ENCODE measurements around the gene DFFB. TPM values are rescaled to one million over a fixed set of nuclear protein-coding genes. Genes with fewer than 3 reads are reported as not detected.

Gene DFFB
- total RNA-seq, 1 donor from 2014 or later: 15.0 TPM

- H3K4me1 Mint-ChIP-seq: no peaks in the 10 kb centered on the region
- H3K36me3 Mint-ChIP-seq (ENCODE audit: low read depth): peaks cover 21% of the 10 kb centered on the region
- H3K4me3 Mint-ChIP-seq: no peak overlapping the region
- no peaks in the 10 kb centered on the region for H3K27me3 Mint-ChIP-seq
- DNase-seq: no peak
- H3K9me3 Mint-ChIP-seq: no peaks in the 10 kb centered on the region
- intact Hi-C loops (cut with micrococcal nuclease): no loop called here
- H3K27ac Mint-ChIP-seq: no peak overlapping the region
Observed at GRCh38 chr1:3821004-3821403, 36.3 kb upstream of the DFFB start.

- H3K4me1 Mint-ChIP-seq: no peaks in the 10 kb centered on the region
- no peaks in the 10 kb centered on the region for H3K27me3 Mint-ChIP-seq
- H3K4me3 Mint-ChIP-seq: no peak overlapping the region
- intact Hi-C loops (cut with micrococcal nuclease): no loop called here
- no peak overlapping the region for H3K27ac Mint-ChIP-seq
- H3K36me3 Mint-ChIP-seq (ENCODE audit: low read depth): peaks cover 22% of the 10 kb centered on the region
- H3K9me3 Mint-ChIP-seq: no peaks in the 10 kb centered on the region
- no peak for DNase-seq
Observed at GRCh38 chr1:3821447-3821846, 35.8 kb upstream of the DFFB start.

GRCh38 chr1:3821908-3822307 is 35.4 kb upstream of the DFFB start:
- Mint-ChIP-seq H3K27ac (no peak overlapping the region), H3K27me3 (no peaks in the 10 kb centered on the region), H3K9me3 (no peaks in the 10 kb centered on the region), H3K36me3 (ENCODE audit: low read depth) (peaks cover 23% of the 10 kb centered on the region), H3K4me3 (no peak overlapping the region), H3K4me1 (no peaks in the 10 kb centered on the region)
- intact Hi-C loops (cut with micrococcal nuclease): no loop called here
- DNase-seq: no peak

- H3K27ac Mint-ChIP-seq: no peak overlapping the region
- no peak overlapping the region for H3K4me3 Mint-ChIP-seq
- H3K9me3 Mint-ChIP-seq: no peaks in the 10 kb centered on the region
Observed at GRCh38 chr1:3822421-3822820, 34.9 kb upstream of the DFFB start.

GRCh38 chr1:3824650-3825049 is 32.6 kb upstream of the DFFB start:
- peaks cover 31% of the 10 kb centered on the region for H3K36me3 Mint-ChIP-seq (ENCODE audit: low read depth)
- H3K27ac Mint-ChIP-seq: no peak overlapping the region
- H3K9me3 Mint-ChIP-seq: no peaks in the 10 kb centered on the region
- H3K4me3 Mint-ChIP-seq: no peak overlapping the region
- DNase-seq: no peak
- intact Hi-C loops (cut with micrococcal nuclease): no loop called here
- no peaks in the 10 kb centered on the region for H3K4me1 Mint-ChIP-seq
- no peaks in the 10 kb centered on the region for H3K27me3 Mint-ChIP-seq

More at GRCh38 chr1:3822421-3822820, 34.9 kb upstream of the DFFB start:
- intact Hi-C loops (cut with micrococcal nuclease): no loop called here
- no peak for DNase-seq
- Mint-ChIP-seq H3K4me1 (no peaks in the 10 kb centered on the region), H3K36me3 (ENCODE audit: low read depth) (peaks cover 23% of the 10 kb centered on the region), H3K27me3 (no peaks in the 10 kb centered on the region)

- peaks cover 33% of the 10 kb centered on the region for H3K36me3 Mint-ChIP-seq (ENCODE audit: low read depth)
Observed at GRCh38 chr1:3825356-3825755, 31.9 kb upstream of the DFFB start.

GRCh38 chr1:3827813-3828307 is 29.4 kb upstream of the DFFB start:
- H3K36me3 Mint-ChIP-seq (ENCODE audit: low read depth): peaks cover 38% of the 10 kb centered on the region
- no peak for DNase-seq

More at GRCh38 chr1:3825356-3825755, 31.9 kb upstream of the DFFB start:
- no peak overlapping the region for H3K4me3 Mint-ChIP-seq
- no peaks in the 10 kb centered on the region for H3K27me3 Mint-ChIP-seq
- no peaks in the 10 kb centered on the region for H3K9me3 Mint-ChIP-seq
- no peak for DNase-seq
- no peak overlapping the region for H3K27ac Mint-ChIP-seq
- intact Hi-C loops (cut with micrococcal nuclease): no loop called here
- H3K4me1 Mint-ChIP-seq: no peaks in the 10 kb centered on the region

GRCh38 chr1:3828391-3828790 is 28.9 kb upstream of the DFFB start:
- Mint-ChIP-seq H3K27me3 (no peaks in the 10 kb centered on the region), H3K27ac (no peak overlapping the region)
- DNase-seq: no peak

More at GRCh38 chr1:3827813-3828307, 29.4 kb upstream of the DFFB start:
- H3K27me3 Mint-ChIP-seq: no peaks in the 10 kb centered on the region
- intact Hi-C loops (cut with micrococcal nuclease): no loop called here
- H3K9me3 Mint-ChIP-seq: no peaks in the 10 kb centered on the region
- no peak overlapping the region for H3K4me3 Mint-ChIP-seq
- no peaks in the 10 kb centered on the region for H3K4me1 Mint-ChIP-seq
- H3K27ac Mint-ChIP-seq: no peak overlapping the region

GRCh38 chr1:3831689-3832088 is 25.6 kb upstream of the DFFB start:
- DNase-seq: no peak
- Mint-ChIP-seq H3K36me3 (ENCODE audit: low read depth) (peaks cover 49% of the 10 kb centered on the region), H3K9me3 (no peaks in the 10 kb centered on the region), H3K4me3 (no peak overlapping the region), H3K4me1 (no peaks in the 10 kb centered on the region), H3K27ac (no peak overlapping the region), H3K27me3 (no peaks in the 10 kb centered on the region)
- intact Hi-C loops (cut with micrococcal nuclease): no loop called here

More at GRCh38 chr1:3828391-3828790, 28.9 kb upstream of the DFFB start:
- intact Hi-C loops (cut with micrococcal nuclease): no loop called here
- Mint-ChIP-seq H3K36me3 (ENCODE audit: low read depth) (peaks cover 41% of the 10 kb centered on the region), H3K4me3 (no peak overlapping the region), H3K4me1 (no peaks in the 10 kb centered on the region), H3K9me3 (no peaks in the 10 kb centered on the region)

GRCh38 chr1:3834701-3835100 is 22.6 kb upstream of the DFFB start:
- Mint-ChIP-seq H3K4me3 (no peak overlapping the region), H3K27ac (no peak overlapping the region), H3K27me3 (no peaks in the 10 kb centered on the region), H3K36me3 (ENCODE audit: low read depth) (peaks cover 68% of the 10 kb centered on the region), H3K4me1 (no peaks in the 10 kb centered on the region), H3K9me3 (no peaks in the 10 kb centered on the region)
- intact Hi-C loops (cut with micrococcal nuclease): no loop called here
- no peak for DNase-seq

GRCh38 chr1:3836421-3836820 is 20.9 kb upstream of the DFFB start:
- no peak for DNase-seq
- Mint-ChIP-seq H3K4me1 (no peaks in the 10 kb centered on the region), H3K27me3 (no peaks in the 10 kb centered on the region), H3K9me3 (no peaks in the 10 kb centered on the region), H3K27ac (no peak overlapping the region), H3K36me3 (ENCODE audit: low read depth) (peaks cover 68% of the 10 kb centered on the region), H3K4me3 (no peak overlapping the region)
- intact Hi-C loops (cut with micrococcal nuclease): no loop called here

GRCh38 chr1:3837200-3837599 is 20.1 kb upstream of the DFFB start:
- Mint-ChIP-seq H3K36me3 (ENCODE audit: low read depth) (peaks cover 66% of the 10 kb centered on the region), H3K27me3 (no peaks in the 10 kb centered on the region), H3K27ac (no peak overlapping the region)

GRCh38 chr1:3837685-3838084 is 19.6 kb upstream of the DFFB start:
- Mint-ChIP-seq H3K27me3 (no peaks in the 10 kb centered on the region), H3K9me3 (no peaks in the 10 kb centered on the region), H3K27ac (no peak overlapping the region), H3K36me3 (ENCODE audit: low read depth) (peaks cover 65% of the 10 kb centered on the region), H3K4me3 (no peak overlapping the region), H3K4me1 (no peaks in the 10 kb centered on the region)
- intact Hi-C loops (cut with micrococcal nuclease): no loop called here
- DNase-seq: no peak

More at GRCh38 chr1:3837200-3837599, 20.1 kb upstream of the DFFB start:
- intact Hi-C loops (cut with micrococcal nuclease): no loop called here
- no peak overlapping the region for H3K4me3 Mint-ChIP-seq
- no peak for DNase-seq
- H3K4me1 Mint-ChIP-seq: no peaks in the 10 kb centered on the region
- no peaks in the 10 kb centered on the region for H3K9me3 Mint-ChIP-seq

- Mint-ChIP-seq H3K9me3 (no peaks in the 10 kb centered on the region), H3K4me3 (no peak overlapping the region), H3K4me1 (no peaks in the 10 kb centered on the region), H3K36me3 (ENCODE audit: low read depth) (peaks cover 68% of the 10 kb centered on the region), H3K27ac (no peak overlapping the region), H3K27me3 (no peaks in the 10 kb centered on the region)
- intact Hi-C loops (cut with micrococcal nuclease): no loop called here
- DNase-seq: no peak
Observed at GRCh38 chr1:3838788-3839187, 18.5 kb upstream of the DFFB start.

GRCh38 chr1:3841491-3841890 is 15.8 kb upstream of the DFFB start:
- no peaks in the 10 kb centered on the region for H3K9me3 Mint-ChIP-seq
- no peak overlapping the region for H3K4me3 Mint-ChIP-seq
- H3K36me3 Mint-ChIP-seq (ENCODE audit: low read depth): peaks cover 62% of the 10 kb centered on the region
- intact Hi-C loops (cut with micrococcal nuclease): no loop called here
- no peaks in the 10 kb centered on the region for H3K27me3 Mint-ChIP-seq
- no peak for DNase-seq
- no peaks in the 10 kb centered on the region for H3K4me1 Mint-ChIP-seq
- H3K27ac Mint-ChIP-seq: no peak overlapping the region
